PC-3 (cell line): Measurements from ENCODE around the gene RPL12. TPM values are rescaled to one million over a fixed set of nuclear protein-coding genes. Genes with fewer than 3 reads are reported as not detected.

ENCODE experiments used
- ATAC-seq: fragments of 200-7000 bp; cut with Tn5 transposase; 2 replicates; pipeline ENCODE4 v1.9.1; 2020; ENCODE audit warnings: mild to moderate bottlenecking, moderate library complexity
- BruUV-seq: library from RNA; stranded (reverse); fragments of 400-500 nt; replicated peaks from 2 replicates; lab custom pipeline; 2021; lab: Mats Ljungman, UMichigan
- CTCF ChIA-PET: fragments of 300-600 bp; sonication (Branson Sonifier 250); formaldehyde crosslinking; loops from one replicate; lab custom pipeline; 2022; ENCODE audit warnings: antibody characterized with exemption; lab: Charles Lee
- POLR2A ChIA-PET: fragments of 300-600 bp; sonication (Branson Sonifier 250); formaldehyde crosslinking; loops from one replicate; lab custom pipeline; 2022; ENCODE audit warnings: antibody characterized with exemption; ENCODE audit not compliant: unreplicated experiment; lab: Charles Lee
- DNase-seq: peaks from one replicate; pipeline ENCODE4 v3.0.0-alpha.2; 2015
- H2AFZ ChIP-seq: fragments of 300-600 bp; sonication (generic); 2 replicates; pipeline ENCODE4 v1.6.0; 2016; ENCODE audit warnings: antibody characterized with exemption, low read length
- H3F3A ChIP-seq: fragments of 300-600 bp; sonication (generic); one replicate; pipeline ENCODE4 v1.6.0; 2017; ENCODE audit warnings: antibody characterized with exemption, low read length, control low read depth, mild to moderate bottlenecking; ENCODE audit not compliant: unreplicated experiment
- H3K27ac ChIP-seq: fragments of 300-600 bp; sonication (generic); 2 replicates; pipeline ENCODE4 v1.5.1; 2016; ENCODE audit warnings: mild to moderate bottlenecking, low read length
- H3K27me3 ChIP-seq: fragments of 300-600 bp; sonication (generic); 2 replicates; pipeline ENCODE4 v1.6.1; 2016; ENCODE audit warnings: low read length, mixed read lengths
- H3K36me3 ChIP-seq: fragments of 300-600 bp; sonication (generic); 2 replicates; pipeline ENCODE4 v1.6.1; 2016; ENCODE audit warnings: low read depth, mixed run types, low read length, mixed read lengths
- H3K4me1 ChIP-seq: fragments of 300-600 bp; sonication (generic); 2 replicates; pipeline ENCODE4 v1.5.1; 2016; ENCODE audit warnings: low read length; ENCODE audit not compliant: insufficient read depth
- H3K4me2 ChIP-seq: fragments of 300-600 bp; sonication (generic); 2 replicates; pipeline ENCODE4 v1.6.0; 2016; ENCODE audit warnings: low read length
- H3K4me3 ChIP-seq: fragments of 300-600 bp; sonication (generic); 2 replicates; pipeline ENCODE4 v1.5.1; 2016; ENCODE audit warnings: mild to moderate bottlenecking, low read length, mixed read lengths
- H3K79me2 ChIP-seq: fragments of 300-600 bp; sonication (generic); 2 replicates; pipeline ENCODE4 v1.6.1; 2017; ENCODE audit warnings: low read length, mixed read lengths
- H3K9ac ChIP-seq: fragments of 300-600 bp; sonication (generic); 2 replicates; pipeline ENCODE4 v1.6.0; 2016; ENCODE audit warnings: mild to moderate bottlenecking, low read length
- H3K9me2 ChIP-seq: fragments of 300-600 bp; sonication (generic); replicated peaks from 2 replicates; pipeline ENCODE4 v1.6.1; 2016; ENCODE audit warnings: mixed run types, low read length, mixed read lengths
- H3K9me3 ChIP-seq: fragments of 300-600 bp; sonication (generic); 2 replicates; pipeline ENCODE4 v1.6.1; 2016; ENCODE audit warnings: low read length, mixed read lengths
- H4K20me1 ChIP-seq: fragments of 300-600 bp; sonication (generic); 2 replicates; pipeline ENCODE4 v1.6.1; 2016; ENCODE audit warnings: low read length, mixed read lengths
- CTCF ChIP-seq: fragments of 300-600 bp; sonication (generic); conservative IDR thresholded peaks from 2 replicates; pipeline ENCODE4 v1.5.1; 2017; ENCODE audit warnings: antibody characterized with exemption, low read depth, mild to moderate bottlenecking, low read length
- EZH2 ChIP-seq: fragments of 300-600 bp; sonication (generic); IDR thresholded peaks from one replicate; pipeline ENCODE4 v1.6.1; 2017; ENCODE audit warnings: antibody characterized with exemption, mild to moderate bottlenecking, low read length; ENCODE audit not compliant: unreplicated experiment
- EZH2phosphoT487 ChIP-seq: fragments of 300-600 bp; sonication (generic); IDR thresholded peaks from 2 replicates; pipeline ENCODE4 v1.6.1; 2018; ENCODE audit warnings: mild to moderate bottlenecking, antibody characterized with exemption, low read length, borderline replicate concordance
- intact Hi-C: fragments of 100-400 bp; cut with micrococcal nuclease; formaldehyde crosslinking; loops from 2 replicates; pipeline ENCODE4 v1.9.0; 2023
- total RNA-seq: library from RNA; depleted of rRNA; stranded (reverse); fragments of >200 nt; gene quantifications from 2 replicates; pipeline ENCODE4 v1.2.3, GENCODE V29; 2014

The RPL12 gene
- total RNA-seq, 1 experiment from 2014 or later = 1,417 TPM

DNA sequence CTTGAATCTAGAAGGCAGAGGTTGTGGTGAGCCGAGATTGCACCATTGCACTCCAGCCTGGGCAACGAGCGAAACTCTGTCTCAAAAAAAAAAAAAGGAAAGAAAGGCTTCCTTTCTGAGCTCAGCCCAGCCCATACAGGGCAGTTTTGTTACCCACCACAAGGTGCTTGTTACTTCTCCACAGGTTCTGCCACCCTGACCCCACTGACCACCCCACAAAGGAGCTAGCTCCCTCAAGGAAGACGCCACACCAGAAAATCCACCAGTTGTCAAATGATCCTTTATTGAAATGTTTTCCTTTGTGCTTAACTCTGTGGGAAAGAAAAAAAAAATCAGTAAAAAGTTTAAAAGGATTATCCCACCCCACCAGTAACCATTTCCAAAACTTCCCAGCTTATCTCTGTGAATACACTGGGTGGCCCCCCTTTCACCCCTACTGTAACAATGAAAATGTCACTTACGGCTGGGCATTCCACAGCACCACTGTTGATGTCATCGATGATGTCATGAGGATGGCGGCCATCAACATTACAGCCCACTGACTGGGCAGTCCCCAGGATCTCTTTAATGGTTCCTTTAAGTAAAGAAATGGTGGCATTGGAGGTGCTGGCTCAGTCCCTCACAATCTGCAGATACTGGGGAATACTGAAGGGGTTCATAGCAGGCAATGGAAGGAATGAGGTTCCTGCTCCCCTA lies 3.6 kb downstream of the RPL12 start:
- Histone ChIP-seq H3K9me3 (no peaks in the 10 kb centered on the region), H3K4me3 (no peak overlapping the region), H3K27me3 (no peaks in the 10 kb centered on the region), H2AFZ (no peak overlapping the region), H3K9me2 (no peaks in the 10 kb centered on the region), H3K27ac (no peak overlapping the region), H3K4me1 (peaks cover 15% of the 10 kb centered on the region), H3K79me2 (peaks cover 43% of the 10 kb centered on the region), H3F3A (peaks cover 7% of the 10 kb centered on the region), H4K20me1 (peaks cover 56% of the 10 kb centered on the region), H3K4me2 (peak overlapping the region; percentile 99), H3K36me3 (peaks cover 46% of the 10 kb centered on the region), H3K9ac (no peak overlapping the region)
- TF ChIP-seq CTCF (no peak), EZH2 (no peak), EZH2phosphoT487 (no peak)
- DNase-seq (no peak), ATAC-seq (no peak)
- no TSS peak for BruUV-seq
- CTCF ChIA-PET = no interaction called here
- intact Hi-C loops = no loop called here
- POLR2A ChIA-PET = no interaction called here

- H3K27ac ChIP-seq = no peak overlapping the region
- intact Hi-C loops = no loop called here
Observed at GRCh38 chr9:127446713-127447415, 4.3 kb downstream of the RPL12 start.

More at GRCh38 chr9:127446713-127447415, 4.3 kb downstream of the RPL12 start:
- DNase-seq = peak; percentile 18
- H3K36me3 ChIP-seq = peaks cover 46% of the 10 kb centered on the region
- H2AFZ ChIP-seq = no peak overlapping the region
- no peaks in the 10 kb centered on the region for H3K9me2 ChIP-seq
- BruUV-seq = no TSS peak
- H4K20me1 ChIP-seq = peaks cover 56% of the 10 kb centered on the region
- no peaks in the 10 kb centered on the region for H3K9me3 ChIP-seq
- TF ChIP-seq EZH2 = no peak
- TF ChIP-seq CTCF = no peak
- TF ChIP-seq EZH2phosphoT487 = no peak
- H3K27me3 ChIP-seq = no peaks in the 10 kb centered on the region
- H3F3A ChIP-seq = peaks cover 7% of the 10 kb centered on the region
- ATAC-seq = no peak; the same call in 1 of the 2 replicates
- peaks cover 9% of the 10 kb centered on the region; the same call in 1 of the 2 replicates for H3K4me1 ChIP-seq
- CTCF ChIA-PET = no interaction called here
- no peak overlapping the region for H3K4me3 ChIP-seq
- peaks cover 38% of the 10 kb centered on the region for H3K79me2 ChIP-seq
- no peak overlapping the region for H3K4me2 ChIP-seq
- H3K9ac ChIP-seq = no peak overlapping the region
- POLR2A ChIA-PET = no interaction called here
